MM.1S (cell line): ENCODE measurements around the gene GNAQ.

Experiments used
- DNase-seq: peaks from one replicate; pipeline ENCODE4 v3.0.0-alpha.2; 2015
- H2AFZ ChIP-seq: fragments of 300-600 bp; sonication (generic); 2 replicates; pipeline ENCODE4 v1.6.0; 2016; ENCODE audit warnings: antibody characterized with exemption, low read length
- H3F3A ChIP-seq: fragments of 300-600 bp; sonication (generic); 2 replicates; pipeline ENCODE4 v1.6.1; 2016; ENCODE audit warnings: mild to moderate bottlenecking, antibody characterized with exemption, low read length, moderate library complexity, mixed read lengths; ENCODE audit not compliant: insufficient read depth
- H3K27ac ChIP-seq: fragments of 300-600 bp; sonication (generic); 2 replicates; pipeline ENCODE4 v1.5.1; 2016; ENCODE audit warnings: mild to moderate bottlenecking, low read length
- H3K27me3 ChIP-seq: fragments of 300-600 bp; sonication (generic); replicated peaks from 2 replicates; pipeline ENCODE4 v1.6.0; 2016; ENCODE audit warnings: low read length; ENCODE audit not compliant: insufficient read depth
- H3K36me3 ChIP-seq: fragments of 300-600 bp; sonication (generic); replicated peaks from 2 replicates; pipeline ENCODE4 v1.6.1; 2016; ENCODE audit warnings: mild to moderate bottlenecking, low read length, mixed read lengths; ENCODE audit not compliant: insufficient read depth
- H3K4me1 ChIP-seq: fragments of 300-600 bp; sonication (generic); 2 replicates; pipeline ENCODE4 v1.6.1; 2016; ENCODE audit warnings: low read length, mixed read lengths
- H3K4me2 ChIP-seq: fragments of 300-600 bp; sonication (generic); 2 replicates; pipeline ENCODE4 v1.6.0; 2016; ENCODE audit warnings: low read depth, low read length
- H3K4me3 ChIP-seq: fragments of 300-600 bp; sonication (generic); 2 replicates; pipeline ENCODE4 v1.5.1; 2016; ENCODE audit warnings: low read length, mixed read lengths
- H3K79me2 ChIP-seq: fragments of 300-600 bp; sonication (generic); 2 replicates; pipeline ENCODE4 v1.6.1; 2016; ENCODE audit warnings: mixed run types, low read length, mixed read lengths
- H3K9ac ChIP-seq: fragments of 300-600 bp; sonication (generic); 2 replicates; pipeline ENCODE4 v1.6.1; 2016; ENCODE audit warnings: low read length, mixed read lengths
- H3K9me2 ChIP-seq: fragments of 300-600 bp; sonication (generic); replicated peaks from 2 replicates; pipeline ENCODE4 v1.6.1; 2016; ENCODE audit warnings: mild to moderate bottlenecking, low read length, mixed read lengths; ENCODE audit not compliant: insufficient read depth
- H3K9me3 ChIP-seq: fragments of 300-600 bp; sonication (generic); replicated peaks from 2 replicates; pipeline ENCODE4 v1.6.1; 2016; ENCODE audit warnings: mild to moderate bottlenecking, low read length, mixed read lengths; ENCODE audit not compliant: insufficient read depth
- H4K20me1 ChIP-seq: fragments of 300-600 bp; sonication (generic); 2 replicates; pipeline ENCODE4 v1.6.1; 2016; ENCODE audit warnings: mild to moderate bottlenecking, low read length, moderate library complexity, mixed read lengths; ENCODE audit not compliant: insufficient read depth
- CTCF ChIP-seq: fragments of 300-600 bp; sonication (generic); IDR thresholded peaks from 2 replicates; pipeline ENCODE4 v1.5.1; 2016; ENCODE audit warnings: antibody characterized with exemption, low read length, mixed read lengths
- EZH2 ChIP-seq: fragments of 300-600 bp; sonication (generic); optimal IDR thresholded peaks from 2 replicates; pipeline ENCODE3; 2017; ENCODE audit warnings: low read depth, mild to moderate bottlenecking, antibody characterized with exemption, low read length, mixed read lengths
- EZH2phosphoT487 ChIP-seq: fragments of 300-600 bp; sonication (generic); IDR thresholded peaks from 2 replicates; pipeline ENCODE4 v1.6.1; 2018; ENCODE audit warnings: antibody characterized with exemption, low read length

The GNAQ gene

GRCh38 chr9:77848404-77848803 lies 183.2 kb downstream of the GNAQ start:
- H3K36me3 ChIP-seq, result no peaks in the 10 kb centered on the region
- TF ChIP-seq EZH2phosphoT487 (no peak), CTCF (no peak), EZH2 (no peak)
- H2AFZ ChIP-seq, result no peak overlapping the region
- H3K9ac ChIP-seq, result no peak overlapping the region
- no peaks in the 10 kb centered on the region for H4K20me1 ChIP-seq
- H3K9me2 ChIP-seq, result no peaks in the 10 kb centered on the region
- H3K27ac ChIP-seq, result no peak overlapping the region
- H3K4me1 ChIP-seq, result no peaks in the 10 kb centered on the region
- no peak for DNase-seq
- H3K27me3 ChIP-seq, result no peaks in the 10 kb centered on the region
- no peak overlapping the region for H3K4me3 ChIP-seq
- no peak overlapping the region for H3K4me2 ChIP-seq
- H3F3A ChIP-seq, result no peaks in the 10 kb centered on the region
- no peaks in the 10 kb centered on the region for H3K79me2 ChIP-seq
- no peaks in the 10 kb centered on the region for H3K9me3 ChIP-seq

- H3K36me3 ChIP-seq, result no peaks in the 10 kb centered on the region
Observed at GRCh38 chr9:77847626-77848025, 184.0 kb downstream of the GNAQ start.

GRCh38 chr9:77847059-77847499 lies 184.5 kb downstream of the GNAQ start:
- peaks cover 5% of the 10 kb centered on the region; the same call in 1 of the 2 replicates for H3F3A ChIP-seq
- DNase-seq, result no peak

More at GRCh38 chr9:77847626-77848025, 184.0 kb downstream of the GNAQ start:
- H3K27me3 ChIP-seq, result no peaks in the 10 kb centered on the region
- no peaks in the 10 kb centered on the region for H3K9me2 ChIP-seq
- H3K27ac ChIP-seq, result no peak overlapping the region
- H3K9ac ChIP-seq, result no peak overlapping the region
- no peaks in the 10 kb centered on the region for H3K79me2 ChIP-seq
- TF ChIP-seq CTCF (no peak), EZH2 (no peak), EZH2phosphoT487 (no peak)
- no peak for DNase-seq
- no peak overlapping the region for H3K4me2 ChIP-seq
- no peaks in the 10 kb centered on the region for H4K20me1 ChIP-seq
- H3F3A ChIP-seq, result no peaks in the 10 kb centered on the region
- peaks cover 1% of the 10 kb centered on the region; the same call in 1 of the 2 replicates for H3K4me1 ChIP-seq
- no peaks in the 10 kb centered on the region for H3K9me3 ChIP-seq
- H2AFZ ChIP-seq, result no peak overlapping the region
- H3K4me3 ChIP-seq, result no peak overlapping the region

More at GRCh38 chr9:77847059-77847499, 184.5 kb downstream of the GNAQ start:
- H2AFZ ChIP-seq, result no peak overlapping the region
- no peaks in the 10 kb centered on the region for H3K27me3 ChIP-seq
- H3K4me2 ChIP-seq, result no peak overlapping the region
- H3K36me3 ChIP-seq, result no peaks in the 10 kb centered on the region
- no peak overlapping the region for H3K27ac ChIP-seq
- no peak for TF ChIP-seq EZH2
- no peak for TF ChIP-seq EZH2phosphoT487
- TF ChIP-seq CTCF, result no peak
- no peaks in the 10 kb centered on the region for H3K79me2 ChIP-seq
- H3K4me3 ChIP-seq, result no peak overlapping the region
- H3K9ac ChIP-seq, result no peak overlapping the region
- no peaks in the 10 kb centered on the region for H3K9me3 ChIP-seq
- H3K9me2 ChIP-seq, result no peaks in the 10 kb centered on the region
- no peaks in the 10 kb centered on the region for H4K20me1 ChIP-seq
- H3K4me1 ChIP-seq, result peaks cover 7% of the 10 kb centered on the region
